NK-92 (cell line): ENCODE measurements around the gene CSNK2A1.
"Not testable (repeated sequence)": the region's sequence is repeated elsewhere in the genome, so short reads cannot be mapped to it uniquely, and the experiment has no call there.

Experiments
- DNase-seq: peaks from one replicate; lab custom pipeline; 2025; ENCODE audit not compliant: unreplicated experiment; lab: John Stamatoyannopoulos, UW

The CSNK2A1 gene

GRCh38 chr20:536426-537010, 7.1 kb downstream of the CSNK2A1 start:
- DNase-seq: no peak

GRCh38 chr20:535958-536357, 7.6 kb downstream of the CSNK2A1 start:
- no peak for DNase-seq

- DNase-seq: no peak
Measured at GRCh38 chr20:533526-533925, 10.1 kb downstream of the CSNK2A1 start.

DNA sequence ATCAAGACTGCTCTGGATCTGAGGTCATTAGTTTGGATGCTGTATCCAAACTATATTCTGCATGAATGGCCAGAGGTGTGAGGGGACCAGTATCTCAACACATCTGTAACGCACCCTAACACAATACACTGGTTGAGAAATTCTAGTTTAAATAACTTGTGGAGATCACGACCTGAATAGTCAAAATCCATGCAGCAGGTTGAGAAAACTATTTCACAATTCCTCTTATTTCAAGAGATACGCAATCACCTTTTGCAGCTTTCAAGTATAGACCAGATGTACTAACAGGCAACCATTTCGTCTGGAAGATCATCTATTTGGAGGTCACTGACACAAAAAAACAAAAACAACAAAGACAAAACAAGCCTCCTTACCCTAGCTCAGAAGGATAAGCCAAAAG, 11.1 kb downstream of the CSNK2A1 start:
- DNase-seq: no peak

DNA sequence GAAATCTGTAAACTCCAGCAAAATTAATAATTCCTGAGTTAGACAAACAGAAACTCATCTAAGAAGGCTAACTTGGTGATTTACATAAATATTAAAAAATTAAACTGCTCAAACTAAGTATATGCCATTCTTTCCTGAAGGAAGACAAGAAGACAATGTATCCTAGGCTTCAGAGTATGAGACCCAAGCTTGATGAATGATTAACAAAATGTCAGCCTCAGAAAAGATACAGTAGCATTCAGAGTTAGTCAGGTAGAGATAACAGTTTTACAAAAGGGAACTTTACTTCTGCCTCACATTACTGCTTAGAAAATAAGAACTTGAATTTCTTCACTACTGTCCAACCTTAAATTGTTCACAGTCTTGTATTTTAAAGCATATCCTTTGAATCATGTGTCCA, 12.0 kb downstream of the CSNK2A1 start:
- no peak for DNase-seq

DNA sequence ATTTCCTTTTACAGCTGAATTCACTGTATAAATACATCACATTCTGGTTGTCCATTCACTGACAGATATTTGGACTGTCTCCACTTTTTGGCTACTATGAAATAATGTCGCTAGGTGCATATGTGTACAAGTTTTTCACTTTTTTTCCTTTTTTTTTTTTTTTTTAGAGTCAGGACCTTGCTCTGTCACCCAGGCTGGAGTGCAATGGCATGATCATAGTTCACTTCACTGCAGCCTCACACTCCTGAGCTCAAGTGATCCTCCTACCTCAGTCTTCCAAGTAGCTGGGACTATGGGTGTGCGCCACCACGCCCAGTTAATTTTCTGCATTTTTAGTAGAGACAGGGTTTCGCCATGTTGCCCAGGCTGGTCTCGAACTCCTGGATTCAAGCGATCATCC, 13.3 kb downstream of the CSNK2A1 start:
- no peak for DNase-seq

DNA sequence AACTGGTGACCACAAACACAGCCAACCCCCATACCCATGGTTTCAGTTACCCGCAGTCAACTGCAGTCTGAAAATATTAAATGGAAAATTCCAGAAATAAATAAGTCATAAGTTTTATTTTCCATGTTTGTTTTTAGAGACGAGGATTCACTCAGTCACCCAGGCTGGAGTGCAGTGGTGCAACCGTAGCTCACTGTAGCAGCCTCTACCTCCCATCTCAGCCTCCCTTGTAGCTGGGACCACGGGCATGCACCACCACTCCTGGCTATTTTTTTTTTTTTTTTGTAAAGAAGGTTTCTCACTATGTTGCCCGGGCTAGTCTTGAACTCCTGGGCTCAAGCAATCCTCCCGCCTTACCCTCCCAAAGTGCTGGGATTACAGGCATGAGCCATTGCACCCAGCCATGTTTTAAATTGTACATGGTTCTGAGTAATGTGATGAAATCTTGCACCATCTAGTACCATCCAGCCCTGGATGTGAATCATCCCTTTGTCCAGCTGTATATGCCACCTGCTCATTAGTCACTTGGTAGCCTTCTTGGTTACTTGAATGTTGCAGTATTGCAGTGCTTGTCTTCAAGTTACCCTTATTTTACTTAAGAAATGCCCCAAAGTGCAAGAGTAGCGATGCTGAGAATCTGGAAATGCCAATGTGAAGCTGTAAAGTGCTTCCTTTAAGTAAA, 14.5 kb downstream of the CSNK2A1 start:
- DNase-seq: no peak

DNA sequence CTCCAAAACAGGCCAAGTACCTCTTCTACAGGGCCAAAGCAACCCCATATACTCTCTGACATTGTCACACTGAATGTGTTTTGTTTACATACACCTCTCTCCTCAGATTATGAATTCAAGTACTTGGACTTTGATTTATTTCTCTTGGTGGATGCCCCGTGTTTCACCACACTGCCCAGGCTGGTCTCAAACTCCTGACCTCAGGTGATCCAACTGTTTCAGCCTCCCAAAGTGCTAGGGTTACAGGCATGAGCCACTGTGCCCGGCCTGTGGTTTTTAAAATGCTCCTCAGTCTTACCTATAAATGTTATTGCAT, 16.1 kb downstream of the CSNK2A1 start:
- no peak for DNase-seq

GRCh38 chr20:521860-522259, 21.7 kb downstream of the CSNK2A1 start:
- no peak for DNase-seq

DNA sequence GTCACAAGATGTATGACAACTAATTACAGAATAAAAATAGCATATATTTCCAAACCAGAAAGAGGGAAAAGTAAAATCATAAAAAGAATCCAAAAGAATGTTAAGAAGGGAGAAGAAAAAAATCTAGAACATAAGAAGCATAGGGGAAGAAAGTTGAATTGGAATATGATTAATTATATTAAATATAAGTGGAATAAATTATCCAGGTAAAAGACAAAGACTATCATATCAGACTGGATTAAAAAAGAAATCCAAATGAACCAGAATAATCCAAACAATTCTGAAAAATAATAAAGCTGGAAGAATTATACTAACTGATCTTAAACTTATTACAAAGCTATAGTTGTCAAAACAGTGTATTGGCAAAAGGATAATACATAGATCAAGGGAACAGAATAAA, 23.6 kb downstream of the CSNK2A1 start:
- no peak for DNase-seq

- no peak for DNase-seq
Measured at GRCh38 chr20:517221-517620, 26.4 kb downstream of the CSNK2A1 start.

GRCh38 chr20:516799-517198, 26.8 kb downstream of the CSNK2A1 start:
- DNase-seq: no peak

GRCh38 chr20:515696-516095, 27.9 kb downstream of the CSNK2A1 start:
- no peak for DNase-seq

DNA sequence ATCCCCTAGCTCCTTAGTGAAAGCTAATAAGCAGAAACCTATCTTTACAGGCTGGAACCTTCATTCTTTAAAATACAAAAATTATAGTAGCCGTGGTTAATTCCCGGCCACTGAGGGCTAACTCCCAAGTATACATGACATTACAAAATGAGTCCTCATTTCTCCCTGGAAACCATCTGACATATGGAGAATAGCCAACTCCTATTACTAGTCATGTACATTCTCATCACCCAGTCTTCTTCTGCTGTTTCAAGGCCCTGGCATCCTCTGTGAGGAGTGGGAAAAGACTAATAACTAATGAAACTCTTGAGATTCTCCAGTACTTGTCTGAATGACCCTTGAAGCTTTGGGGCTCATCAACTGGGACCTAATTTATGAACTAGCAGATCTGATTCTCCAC, 30.2 kb downstream of the CSNK2A1 start:
- no peak for DNase-seq

DNA sequence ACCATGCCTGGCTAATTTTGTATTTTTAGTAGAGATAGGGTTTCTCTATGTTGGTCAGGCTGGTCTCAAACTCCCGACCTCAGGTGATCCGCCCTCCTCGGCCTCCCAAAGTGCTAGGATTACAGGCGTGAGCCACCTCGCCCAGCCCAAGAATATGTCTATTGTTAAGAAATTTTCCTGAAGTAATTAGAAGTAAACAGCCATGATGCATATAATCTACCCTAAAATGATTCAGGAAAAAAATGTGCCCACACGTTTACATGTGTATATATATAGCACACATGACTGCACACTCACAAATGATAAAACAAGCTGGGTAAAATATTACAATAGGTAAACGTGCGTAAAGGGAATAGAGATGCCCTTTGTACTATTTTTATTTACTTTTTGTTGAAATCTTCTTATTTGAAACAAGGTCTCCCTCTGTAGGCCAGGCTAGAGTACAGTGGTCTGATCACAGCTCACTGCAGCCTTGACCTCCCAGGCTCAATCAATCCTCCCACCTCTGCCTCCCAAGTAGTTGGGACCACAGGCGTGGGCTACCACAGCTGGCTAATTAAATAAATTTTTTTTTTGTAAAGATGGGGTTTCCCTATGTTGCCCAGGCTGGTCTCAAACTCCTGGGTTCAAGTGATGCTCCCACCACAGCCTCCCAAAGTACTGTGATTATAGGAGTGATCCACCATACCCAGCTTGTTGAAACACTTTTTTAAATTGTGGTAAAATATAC, 33.1 kb downstream of the CSNK2A1 start:
- DNase-seq: not testable (repeated sequence)

DNA sequence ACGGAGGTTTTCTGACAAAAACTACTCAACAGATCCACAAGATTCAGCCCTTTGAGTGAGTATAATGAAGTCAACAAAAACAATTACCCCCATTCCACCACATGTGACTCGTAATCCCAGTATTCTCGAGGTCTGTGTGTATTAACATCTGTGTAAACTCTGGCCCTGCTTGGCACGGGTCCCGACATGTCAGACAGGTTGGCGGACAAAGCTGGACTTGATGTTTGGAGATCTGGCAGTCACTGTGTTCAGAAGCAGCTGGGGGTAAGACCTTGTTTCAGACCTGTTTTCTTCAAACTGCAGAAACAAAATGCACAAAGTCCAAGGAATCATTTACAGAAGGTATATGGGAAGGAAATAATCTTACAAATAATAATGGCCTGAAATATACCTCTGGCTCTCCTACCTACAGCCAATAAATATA, 35.2 kb downstream of the CSNK2A1 start:
- DNase-seq: not testable (repeated sequence)

DNA sequence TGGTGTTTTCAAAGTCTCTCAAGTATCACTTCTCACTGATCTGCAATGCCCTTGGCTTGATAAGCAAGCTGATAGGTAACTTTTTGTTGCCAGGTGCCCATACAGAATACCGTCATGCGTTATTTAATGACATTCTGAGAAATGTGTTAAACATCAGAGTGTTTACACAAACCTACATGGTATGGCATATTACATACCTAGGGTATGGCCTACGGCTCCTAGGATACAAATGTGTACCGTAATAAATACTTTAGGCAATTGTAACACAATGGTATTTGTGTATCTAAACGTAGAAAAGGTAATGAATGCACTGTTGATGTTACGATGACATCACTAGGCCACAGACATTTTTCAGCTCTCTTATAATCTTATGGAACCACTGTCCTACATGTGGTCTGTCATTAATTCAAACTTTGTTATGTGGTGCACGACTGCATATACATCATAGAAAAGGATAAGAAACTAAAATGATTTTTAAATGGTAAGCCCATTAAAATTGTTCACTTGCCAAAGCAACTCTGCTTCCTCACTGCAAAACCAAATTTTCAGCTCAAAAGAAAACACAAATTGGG, 35.7 kb downstream of the CSNK2A1 start:
- no peak for DNase-seq

- DNase-seq: no peak
Measured at GRCh38 chr20:507006-507758, 36.4 kb downstream of the CSNK2A1 start.

DNA sequence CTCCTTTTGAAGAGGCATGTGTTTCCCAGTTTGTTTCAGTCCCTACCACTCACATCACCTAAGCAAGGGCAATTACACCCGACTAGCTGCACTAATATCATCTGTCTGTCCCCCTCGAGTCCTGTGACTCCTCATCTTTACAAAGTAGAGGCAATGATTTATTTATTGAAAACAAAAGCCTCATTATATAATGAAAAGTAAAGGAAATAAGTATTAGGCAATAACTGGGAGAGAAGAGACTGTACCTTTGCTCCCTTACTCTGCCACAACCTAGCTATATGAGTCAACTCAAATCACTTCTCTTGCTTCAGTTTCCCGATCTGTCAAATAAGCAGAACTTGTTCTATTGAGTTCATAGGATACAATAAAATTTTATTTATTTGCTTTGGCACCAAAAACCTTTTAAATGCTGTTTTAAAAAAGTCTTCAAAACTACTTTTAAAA, 38.9 kb downstream of the CSNK2A1 start:
- DNase-seq: no peak

DNA sequence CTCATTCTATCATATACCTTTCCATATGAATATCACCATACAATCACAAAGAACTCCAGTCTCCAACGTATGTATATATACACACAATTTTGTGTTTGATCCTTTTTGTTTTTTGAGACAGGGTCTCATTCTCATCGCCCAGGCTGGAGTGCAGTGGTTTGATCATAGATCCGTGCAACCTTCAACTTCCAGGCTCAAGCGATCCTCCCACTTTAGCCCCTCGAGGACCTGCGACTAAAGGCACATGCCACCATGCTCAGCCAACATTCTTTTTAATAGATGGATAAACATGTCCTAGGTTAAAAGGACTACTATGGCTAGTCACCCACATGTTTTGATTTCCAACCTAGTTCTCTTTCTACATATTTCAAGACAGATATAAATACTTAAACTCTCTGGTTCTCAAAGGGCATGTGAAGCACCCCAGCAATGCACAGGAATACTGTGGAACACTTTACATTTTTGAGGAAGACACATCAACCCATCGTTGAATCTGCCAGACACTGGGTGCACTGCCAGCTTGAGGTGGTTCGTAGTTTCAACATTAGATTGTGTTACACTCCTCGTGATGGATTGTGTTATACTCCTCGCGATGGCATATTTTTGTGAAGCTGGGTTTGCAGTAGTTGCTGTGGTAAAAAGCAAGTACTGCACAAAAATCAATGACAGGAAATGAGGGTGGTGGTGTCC, 40.4 kb downstream of the CSNK2A1 start:
- no peak for DNase-seq

DNA sequence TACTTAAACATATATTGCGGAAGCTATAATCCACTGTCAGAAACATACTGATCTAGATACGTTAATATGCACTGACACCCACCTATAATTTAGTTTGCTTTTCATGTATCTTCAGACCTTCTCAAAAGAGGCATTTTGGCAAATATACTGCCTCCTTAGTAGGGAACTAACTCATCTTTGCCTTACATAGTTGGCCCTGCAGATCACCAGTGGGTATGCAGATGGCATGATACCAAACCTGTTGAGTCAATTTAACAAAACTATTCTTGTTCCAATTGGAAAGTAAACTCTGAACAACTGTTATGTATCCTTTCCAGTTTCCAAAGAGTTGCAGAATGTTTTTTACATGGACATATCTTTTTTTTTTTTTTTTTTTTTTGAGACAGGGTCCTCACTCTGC, 45.6 kb downstream of the CSNK2A1 start:
- no peak for DNase-seq
